OCI-LY1 (cell line): ENCODE measurements around the gene ZFYVE28.

Source experiments
- EZH2 ChIP-seq: fragments of 200-600 bp; sonication (generic), shearing (Covaris generic); IDR thresholded peaks from 2 replicates; pipeline ENCODE4 v1.8.0; 2017; ENCODE audit warnings: borderline replicate concordance, mixed run types, mild to moderate bottlenecking, antibody characterized with exemption, low read length, moderate library complexity, mixed read lengths
- TF ChIP-seq, protein P1 (sequence below): fragments of 200-600 bp; sonication (generic), shearing (Covaris generic); IDR thresholded peaks from 2 replicates; pipeline ENCODE4 v1.5.1; 2017; ENCODE audit warnings: mild to moderate bottlenecking, antibody characterized with exemption, low read length, moderate library complexity, mixed read lengths

DNA sequence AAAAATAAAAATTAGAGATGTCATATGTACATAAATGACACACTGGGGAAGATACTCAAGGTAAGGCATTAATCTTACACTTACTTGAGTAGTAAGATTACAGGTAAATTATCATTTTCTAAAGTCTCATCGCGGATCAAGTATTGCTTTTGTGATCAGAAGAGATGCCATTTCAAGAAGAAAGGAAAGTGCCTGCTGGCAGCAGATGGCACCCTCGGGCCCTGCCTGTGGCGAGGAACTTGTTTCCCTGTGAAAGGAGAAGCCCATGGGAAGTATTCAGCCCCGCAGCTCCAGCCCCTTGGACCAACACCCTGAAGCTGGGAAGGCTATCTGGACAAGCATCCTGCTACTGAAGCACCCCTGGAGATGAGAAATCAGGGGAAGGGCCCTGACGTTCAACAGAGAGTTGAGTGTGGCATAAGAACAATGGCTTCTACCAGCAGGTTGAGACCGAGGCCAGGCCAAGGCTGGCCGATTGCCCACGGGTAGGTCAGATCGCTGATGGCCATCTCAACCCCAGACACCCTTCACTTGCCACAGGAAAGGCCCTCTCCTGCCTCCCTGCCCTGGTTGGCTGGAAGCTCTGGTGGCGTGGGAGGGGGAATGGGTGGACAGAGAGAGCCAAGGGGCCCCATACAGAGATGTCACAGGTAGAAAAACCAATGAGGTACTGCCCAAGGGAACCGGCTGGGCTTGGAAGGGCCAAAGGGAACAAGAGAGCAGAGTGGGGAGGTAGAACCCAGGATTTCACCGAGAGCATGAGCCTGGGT, 137.7 kb downstream of the ZFYVE28 start:
- TF ChIP-seq, protein P1, sequence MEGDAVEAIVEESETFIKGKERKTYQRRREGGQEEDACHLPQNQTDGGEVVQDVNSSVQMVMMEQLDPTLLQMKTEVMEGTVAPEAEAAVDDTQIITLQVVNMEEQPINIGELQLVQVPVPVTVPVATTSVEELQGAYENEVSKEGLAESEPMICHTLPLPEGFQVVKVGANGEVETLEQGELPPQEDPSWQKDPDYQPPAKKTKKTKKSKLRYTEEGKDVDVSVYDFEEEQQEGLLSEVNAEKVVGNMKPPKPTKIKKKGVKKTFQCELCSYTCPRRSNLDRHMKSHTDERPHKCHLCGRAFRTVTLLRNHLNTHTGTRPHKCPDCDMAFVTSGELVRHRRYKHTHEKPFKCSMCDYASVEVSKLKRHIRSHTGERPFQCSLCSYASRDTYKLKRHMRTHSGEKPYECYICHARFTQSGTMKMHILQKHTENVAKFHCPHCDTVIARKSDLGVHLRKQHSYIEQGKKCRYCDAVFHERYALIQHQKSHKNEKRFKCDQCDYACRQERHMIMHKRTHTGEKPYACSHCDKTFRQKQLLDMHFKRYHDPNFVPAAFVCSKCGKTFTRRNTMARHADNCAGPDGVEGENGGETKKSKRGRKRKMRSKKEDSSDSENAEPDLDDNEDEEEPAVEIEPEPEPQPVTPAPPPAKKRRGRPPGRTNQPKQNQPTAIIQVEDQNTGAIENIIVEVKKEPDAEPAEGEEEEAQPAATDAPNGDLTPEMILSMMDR = peak; percentile 26; the same call in 1 of the 2 replicates
- TF ChIP-seq EZH2 = no peak
